SK-MEL-5 (cell line): Measurements from ENCODE around the gene ZNF554. TPM values are rescaled to one million over a fixed set of nuclear protein-coding genes. Genes with fewer than 3 reads are reported as not detected.
"Not testable (repeated sequence)": the region's sequence is repeated elsewhere in the genome, so short reads cannot be mapped to it uniquely, and the experiment has no call there.

Experiments used
- DNase-seq: peaks from one replicate; pipeline ENCODE4 v3.0.0-alpha.2; 2016; ENCODE audit warnings: low read depth, low spot score
- in situ Hi-C: cut with HindIII; loops from 2 replicates; pipeline ENCODE4 v1.10.0; 2016; ENCODE audit warnings: low sequenced_read_pairs, high pct_unique_total_duplicates, low pct_unique_long_range_greater_than_20kb
- total RNA-seq: library from RNA; depleted of rRNA; stranded (reverse); fragments of >200 nt; shearing (Covaris generic); gene quantifications from 2 replicates; pipeline ENCODE4 v1.2.3, GENCODE V29; 2014

Gene ZNF554
- total RNA-seq, 1 experiment from 2014 or later = 0.92 TPM

DNA sequence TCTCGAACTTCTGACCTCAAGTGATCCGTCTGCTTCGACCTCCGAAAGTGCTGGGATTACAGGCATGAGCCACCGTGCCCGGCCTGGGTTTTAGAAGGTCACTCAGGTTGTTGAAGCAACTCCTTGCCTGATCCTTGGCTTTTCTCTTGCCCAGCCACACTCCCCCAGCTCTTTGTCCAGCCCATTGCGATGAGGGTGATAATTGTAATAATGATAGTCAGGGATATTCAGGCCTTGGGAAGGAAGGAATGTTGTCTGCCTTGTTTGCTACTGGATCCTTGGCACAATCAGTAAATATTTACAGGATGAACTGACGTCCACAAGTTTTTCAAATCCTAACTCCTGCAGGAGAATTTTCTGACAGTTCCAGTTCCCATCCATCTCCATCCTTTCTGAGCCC is 32.6 kb upstream of the ZNF554 start:
- in situ Hi-C loops = no loop called here
- no peak for DNase-seq

DNA sequence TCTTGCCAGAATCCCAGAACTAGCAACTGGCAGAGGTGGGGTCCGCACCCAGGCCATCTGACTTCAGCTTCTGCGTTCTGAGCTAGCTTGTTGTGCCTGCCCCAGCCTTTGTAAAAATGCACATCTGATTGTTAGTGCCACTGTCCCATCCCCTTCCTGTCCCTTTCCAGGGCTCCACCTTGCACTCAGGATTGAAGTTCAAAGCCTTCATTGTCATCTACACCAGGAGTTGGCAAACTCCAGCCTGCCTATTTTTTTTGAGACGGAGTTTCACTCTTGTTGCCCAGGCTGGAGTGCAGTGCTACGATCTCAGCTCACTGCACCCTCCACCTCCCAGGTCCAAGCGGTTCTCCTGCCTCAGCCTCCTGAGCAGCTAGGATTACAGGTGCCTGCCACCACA is 31.4 kb upstream of the ZNF554 start:
- DNase-seq = no peak
- in situ Hi-C loops = no loop called here

DNA sequence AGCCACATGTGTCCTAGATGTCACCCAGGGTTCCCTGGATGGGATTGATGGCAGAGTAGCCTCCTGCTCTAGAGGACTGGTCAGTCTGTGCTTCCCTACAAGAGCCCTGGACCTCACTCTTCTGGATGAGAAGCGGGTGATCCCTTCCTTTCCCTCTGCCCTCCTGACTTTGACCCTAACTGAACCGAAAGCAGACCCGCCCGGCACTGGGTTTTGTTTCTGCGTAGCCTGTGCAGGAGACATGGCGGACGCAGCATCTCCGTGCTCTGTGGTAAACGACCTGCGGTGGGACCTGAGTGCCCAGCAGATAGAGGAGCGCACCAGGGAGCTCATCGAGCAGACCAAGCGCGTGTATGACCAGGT is 29.5 kb upstream of the ZNF554 start:
- DNase-seq = no peak
- in situ Hi-C loops = no loop called here

- in situ Hi-C loops = no loop called here
- no peak for DNase-seq
Measured at GRCh38 chr19:2790557-2791271, 29.0 kb upstream of the ZNF554 start.

GRCh38 chr19:2791440-2791839 is 28.2 kb upstream of the ZNF554 start:
- in situ Hi-C loops = no loop called here

GRCh38 chr19:2791876-2792275 is 27.8 kb upstream of the ZNF554 start:
- DNase-seq = no peak
- in situ Hi-C loops = no loop called here

More at GRCh38 chr19:2791440-2791839, 28.2 kb upstream of the ZNF554 start:
- no peak for DNase-seq

DNA sequence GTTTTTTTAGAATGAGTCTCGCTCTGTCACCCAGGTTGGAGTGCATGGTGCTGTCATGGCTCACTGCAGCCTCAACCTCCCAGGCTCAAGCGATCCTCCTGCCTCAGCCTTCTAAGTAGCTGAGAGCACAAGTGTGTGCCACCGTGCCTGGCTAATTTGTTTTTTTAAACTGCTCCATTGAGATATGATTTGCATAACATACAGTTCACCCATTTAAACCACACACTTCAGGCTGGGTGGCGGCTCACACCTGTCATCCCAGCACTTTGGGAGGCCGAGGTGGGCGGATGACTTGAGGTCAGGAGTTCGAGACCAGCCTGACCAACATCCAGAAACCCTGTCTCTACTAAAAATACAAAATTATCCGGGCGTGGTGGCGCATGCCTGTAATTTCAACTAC is 27.0 kb upstream of the ZNF554 start:
- in situ Hi-C loops = not testable (repeated sequence)

GRCh38 chr19:2793126-2793525 is 26.5 kb upstream of the ZNF554 start:
- DNase-seq = no peak
- in situ Hi-C loops = no loop called here

More for the DNA sequence above, 27.0 kb upstream of the ZNF554 start:
- DNase-seq = not testable (repeated sequence)

DNA sequence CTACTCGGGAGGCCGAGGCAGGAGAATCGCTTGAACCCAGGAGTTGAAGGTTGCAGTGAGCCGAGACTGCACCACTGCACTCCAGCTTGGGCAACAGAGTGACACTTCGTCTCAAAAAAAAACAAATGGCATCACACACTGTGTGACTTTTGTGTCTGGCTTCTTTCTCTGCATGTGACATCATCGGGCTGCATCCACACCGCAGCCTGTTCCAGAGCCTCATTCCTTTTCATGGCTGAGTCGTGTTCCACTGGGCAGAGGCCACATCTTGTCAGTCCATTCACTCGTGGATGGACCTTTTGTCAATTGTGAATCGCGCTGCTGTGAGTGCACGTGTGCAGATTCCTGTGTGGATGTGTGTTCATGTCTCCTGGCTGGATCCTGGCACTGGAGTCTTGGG is 26.1 kb upstream of the ZNF554 start:
- in situ Hi-C loops = no loop called here
- no peak for DNase-seq

DNA sequence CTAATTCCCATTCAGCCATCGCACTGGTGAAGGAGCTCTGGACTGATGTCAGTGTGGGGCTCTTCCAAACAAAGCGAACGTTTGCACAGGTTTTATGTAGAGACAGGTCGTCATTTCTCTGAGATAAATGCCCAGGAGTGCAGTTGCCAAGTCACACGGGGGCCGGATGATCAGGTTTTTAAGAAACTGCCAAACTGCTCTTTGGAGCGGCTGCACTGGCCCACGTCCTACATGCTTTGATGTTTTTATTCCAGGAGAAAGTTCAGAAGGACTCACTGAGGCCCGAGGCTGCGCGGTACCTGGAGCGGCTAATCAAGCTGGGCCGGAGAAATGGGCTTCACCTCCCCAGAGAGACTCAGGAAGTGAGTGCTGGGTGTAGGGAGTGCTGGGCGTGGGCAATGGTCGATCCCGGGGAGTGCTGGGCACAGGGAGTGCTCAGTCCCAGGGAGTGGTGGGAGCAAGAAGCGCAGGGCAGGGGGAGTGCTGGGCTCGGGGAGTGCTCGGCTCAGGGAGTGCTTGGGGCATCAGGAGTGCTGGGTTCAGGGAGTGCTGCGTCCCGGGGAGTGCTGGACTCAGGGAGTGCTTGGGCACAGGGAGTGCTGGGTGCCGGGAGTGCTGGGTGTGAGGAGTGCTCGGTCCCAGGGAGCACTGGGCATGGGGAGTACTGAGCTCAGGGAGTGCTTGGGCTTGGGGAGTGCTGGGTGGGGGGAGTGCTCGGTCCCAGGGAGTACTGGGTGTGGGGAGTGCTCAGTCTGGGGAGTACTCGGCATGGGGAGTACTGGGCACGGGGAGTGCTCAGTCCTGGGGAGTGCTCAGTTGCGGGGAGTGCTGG is 23.6 kb upstream of the ZNF554 start:
- in situ Hi-C loops = no loop called here
- DNase-seq = no peak

DNA sequence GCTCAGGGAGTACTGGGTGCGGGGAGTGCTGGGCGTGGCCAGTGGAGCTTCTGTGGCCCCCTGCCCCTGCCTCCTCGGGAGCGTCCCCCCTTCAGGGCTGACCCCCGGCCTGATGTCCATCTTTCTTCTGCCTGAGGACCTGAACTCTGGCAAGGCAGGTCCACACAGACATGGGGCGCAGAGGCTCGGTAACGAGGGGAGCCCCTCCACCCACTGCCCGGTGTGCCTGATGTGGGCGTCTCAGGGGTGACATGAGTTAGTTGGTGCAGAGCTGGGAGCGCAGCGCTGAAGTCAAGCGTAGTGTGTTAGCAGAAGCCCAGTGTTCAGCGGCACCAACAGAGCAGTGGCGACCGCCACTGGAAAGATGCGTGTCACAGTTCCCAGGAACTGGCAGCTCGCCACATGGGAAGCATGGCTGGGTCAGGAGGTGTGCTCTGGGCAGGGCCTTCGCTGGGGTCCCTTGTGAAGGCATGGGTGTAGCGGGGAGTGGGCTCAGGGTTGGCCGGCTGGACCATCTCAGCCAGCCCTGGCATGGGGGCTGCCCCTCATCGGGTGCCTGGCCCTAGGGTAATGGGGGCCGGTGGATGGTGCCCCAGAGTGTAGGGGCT is 22.9 kb upstream of the ZNF554 start:
- DNase-seq = no peak
- in situ Hi-C loops = no loop called here

DNA sequence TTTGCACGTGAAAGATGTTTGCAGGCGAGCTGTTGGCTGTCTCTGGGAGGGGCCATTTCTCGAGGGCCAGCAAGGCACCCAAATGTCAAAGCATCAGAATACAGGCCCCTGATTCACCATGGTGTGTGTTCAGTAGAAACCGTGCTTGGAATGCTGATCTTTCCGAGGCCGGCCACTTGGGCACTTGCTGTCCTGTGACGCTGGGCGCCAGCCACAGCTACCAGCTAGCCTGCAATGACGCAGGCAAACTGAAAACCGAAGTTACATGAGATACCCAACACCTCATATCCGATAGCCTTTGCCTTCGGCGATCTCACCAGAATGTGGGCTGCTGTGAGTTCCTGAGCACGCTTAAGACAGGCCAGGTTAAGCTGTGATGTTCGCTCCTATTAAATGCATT is 22.4 kb upstream of the ZNF554 start:
- in situ Hi-C loops = no loop called here
- DNase-seq = no peak

GRCh38 chr19:2798158-2798685 is 21.4 kb upstream of the ZNF554 start:
- in situ Hi-C loops = no loop called here

DNA sequence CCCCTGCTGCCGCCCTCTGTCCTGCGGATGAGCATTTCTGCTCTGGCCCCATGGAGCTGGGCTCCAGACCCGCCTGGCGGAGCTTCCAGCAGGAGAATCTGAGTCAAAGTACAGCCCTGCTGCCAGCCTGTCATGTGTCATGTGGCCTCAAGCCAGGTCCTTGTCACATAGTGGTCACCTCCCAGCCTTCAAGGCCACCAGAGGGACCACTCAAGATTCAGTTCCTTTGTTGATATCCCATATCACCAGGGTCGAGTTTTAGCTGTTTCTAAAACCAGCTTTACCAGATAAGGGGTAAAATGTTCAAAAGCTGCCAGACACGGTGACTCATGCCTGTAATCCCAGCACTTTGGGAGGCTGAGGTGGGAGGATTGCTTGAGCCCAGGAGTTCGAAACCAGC is 20.9 kb upstream of the ZNF554 start:
- DNase-seq = no peak
- in situ Hi-C loops = no loop called here

More at GRCh38 chr19:2798158-2798685, 21.4 kb upstream of the ZNF554 start:
- no peak for DNase-seq

DNA sequence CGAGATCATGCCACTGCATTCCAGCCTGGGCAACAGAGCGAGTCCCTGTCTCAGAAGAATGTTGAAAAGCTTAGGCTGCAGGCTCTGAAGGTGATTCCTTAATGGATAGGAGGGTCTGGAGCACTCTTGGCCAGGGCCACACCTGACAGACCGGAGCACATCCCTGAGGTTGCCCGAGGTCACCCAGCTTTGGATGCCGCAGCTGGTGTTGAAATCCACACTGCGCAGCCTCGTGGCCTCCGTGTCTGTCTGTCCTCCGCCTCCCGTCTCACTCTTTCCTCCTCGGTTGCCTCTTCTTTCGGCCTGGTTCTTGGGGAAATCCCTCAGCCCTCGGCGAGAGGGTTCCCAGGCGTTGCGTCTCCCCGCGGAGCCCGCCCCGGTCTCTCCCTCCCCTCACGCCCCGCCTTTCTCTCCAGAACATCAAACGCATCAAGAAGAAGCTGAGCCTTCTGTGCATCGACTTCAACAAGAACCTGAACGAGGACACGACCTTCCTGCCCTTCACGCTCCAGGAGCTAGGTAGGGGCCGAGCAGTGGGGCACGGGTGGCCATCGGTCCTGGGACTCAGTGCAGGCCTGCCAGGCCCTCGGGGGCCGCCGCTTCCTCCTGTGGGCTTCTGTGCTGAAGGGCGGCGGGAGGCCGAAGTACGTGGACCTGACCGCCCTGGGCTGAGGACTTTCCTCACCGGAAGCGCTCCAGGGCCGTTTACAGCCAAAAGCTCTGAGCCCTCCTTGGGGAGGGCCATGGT is 20.2 kb upstream of the ZNF554 start:
- DNase-seq = no peak
- in situ Hi-C loops = no loop called here

DNA sequence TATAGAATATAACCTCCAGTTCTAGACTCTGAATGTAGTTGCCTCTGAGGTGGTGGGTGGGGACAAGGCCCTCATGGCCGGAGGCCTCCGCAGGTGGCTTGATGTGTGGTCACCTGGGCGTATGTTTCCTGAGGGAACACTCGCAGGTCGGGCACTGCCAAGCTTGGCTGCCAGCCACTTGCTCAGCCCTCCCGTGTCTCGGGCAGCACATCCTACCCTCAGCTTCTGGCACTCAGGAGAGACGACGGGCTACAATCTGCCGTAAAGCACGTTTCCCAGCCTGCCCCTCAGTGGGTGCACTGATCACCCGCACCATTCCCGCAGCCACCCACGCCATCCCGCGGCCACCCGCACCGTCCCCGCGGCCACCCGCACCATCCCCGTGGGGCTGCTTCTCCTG is 19.2 kb upstream of the ZNF554 start:
- no peak for DNase-seq
- in situ Hi-C loops = no loop called here

GRCh38 chr19:2802826-2803225 is 16.8 kb upstream of the ZNF554 start:
- DNase-seq = no peak
- in situ Hi-C loops = no loop called here
